Ovary (tissue), 10 donors: ENCODE results near the gene CABP2. TPM values are rescaled to one million over a fixed set of nuclear protein-coding genes. Genes with fewer than 3 reads are reported as not detected.

Source experiments
- DNase-seq, 5 donors: peaks; one replicate each; pipeline ENCODE4 v3.0.0-alpha.2; 2019 to 2020
- H3K27ac ChIP-seq, 2 donors: fragments of 200-600 bp; one replicate each; pipeline versions ENCODE4 v1.5.1 to v1.8.0; 2019 to 2022
- H3K27me3 ChIP-seq: fragments of 200-600 bp; one replicate; pipeline ENCODE4 v1.8.0; 2022
- H3K36me3 ChIP-seq: fragments of 200-600 bp; sonication (generic); one replicate; pipeline ENCODE4 v1.5.1; 2019
- H3K4me1 ChIP-seq: one replicate; pipeline ENCODE4 v1.8.1; 2013; ENCODE audit warnings: mild to moderate bottlenecking, moderate library complexity; ENCODE audit not compliant: insufficient read depth
- H3K4me3 ChIP-seq: fragments of 200-600 bp; sonication (generic); one replicate; pipeline ENCODE4 v1.5.1; 2017
- H3K9me3 ChIP-seq, 2 donors: fragments of 200-600 bp in 1 of 2; sonication (generic) in 1 of 2; one replicate each; pipeline versions ENCODE4 v1.5.1 to v1.8.1; 2013 to 2019; ENCODE audit warnings: mild to moderate bottlenecking in 1 of 2, moderate library complexity in 1 of 2
- EP300 ChIP-seq: sonication (generic); formaldehyde crosslinking; IDR thresholded peaks from one replicate; pipeline ENCODE4 v1.6.1; 2017; ENCODE audit warnings: antibody characterized with exemption
- POLR2A ChIP-seq: fragments of 450-650 bp; IDR thresholded peaks from one replicate; pipeline ENCODE4 v1.6.1; 2017; ENCODE audit warnings: antibody characterized with exemption, mild to moderate bottlenecking, moderate library complexity
- WGBS, 3 donors: extraction: QIAGEN DNeasy Blood & Tissue Kit in 1 of 3; methylation state at CpG; one replicate each; pipeline versions ENCODE4 v1.1.5 to v1.1.7; 2013 to 2017; 5-methylcytosine and 5-hydroxymethylcytosine counted together
- intact Hi-C, 4 donors: fragments of 100-400 bp; cut with DNase I; formaldehyde crosslinking; loops; one replicate each; pipeline versions ENCODE4 v1.11.0 to v1.15.1; 2022 to 2023
- long read RNA-seq, 3 donors: library from polyadenylated mRNA in 2 of 3; unstranded in 2 of 3; transcript quantifications; one replicate each; pipeline ENCODE4 v2.0.0 and lab custom pipeline, GENCODE V29; 2021 to 2026
- polyA plus RNA-seq, 2 donors: library from polyadenylated mRNA; stranded (reverse); fragments of 200-250 nt in 1 of 2; fragments of 350-450 nt in 1 of 2; fragmentation: Illumina TruSeq in 1 of 2; extraction: RNeasy Lipid Tissue Mini Kit (QIAGEN cat#74804) in 1 of 2; gene quantifications; one replicate each; pipeline ENCODE4 v1.2.3, GENCODE V29; 2013 to 2014
- total RNA-seq, 7 donors: library from RNA; depleted of rRNA in 2 of 7; stranded (reverse); fragments of >200 nt in 2 of 7; fragmentation: NEBNext Ultra II Directional in 3 of 7; extraction: Animal tissue kit (Norgen Biotek cat#: 25700) in 3 of 7; gene quantifications; one replicate each; pipeline versions ENCODE4 v1.1.0 to v1.2.4, GENCODE V29; 2016 to 2023
- TF ChIP-seq, protein P1 (sequence below), 3 donors: fragments of 450-650 bp in 2 of 3; fragments of 200-600 bp in 1 of 3; IDR thresholded peaks; one replicate each; pipeline versions ENCODE4 v1.5.1 to v1.8.0; 2016 to 2022; ENCODE audit warnings: antibody characterized with exemption in 3 of 3, mild to moderate bottlenecking in 1 of 3
- donor health status: DM: no; HTN: no; CAD: no; lungs with moderate emphysema.
- donor health status: DM: no; HTN: no; CAD: no.
- donor health status: Bipolar disorder and iron deficiency.
- donor health status: DM: yes; HTN: yes; CAD: no.
- donor health status: DM: no; HTN: no; CAD: no.
- donor health status: DM: yes; HTN: yes; CAD: no.

Gene CABP2
- total RNA-seq (not detected), polyA plus RNA-seq (not detected)
- long read RNA-seq, donor 1 = 0 reads
- long read RNA-seq, donor 2 = 0 reads
- long read RNA-seq, donor 3 = 0 reads

DNA sequence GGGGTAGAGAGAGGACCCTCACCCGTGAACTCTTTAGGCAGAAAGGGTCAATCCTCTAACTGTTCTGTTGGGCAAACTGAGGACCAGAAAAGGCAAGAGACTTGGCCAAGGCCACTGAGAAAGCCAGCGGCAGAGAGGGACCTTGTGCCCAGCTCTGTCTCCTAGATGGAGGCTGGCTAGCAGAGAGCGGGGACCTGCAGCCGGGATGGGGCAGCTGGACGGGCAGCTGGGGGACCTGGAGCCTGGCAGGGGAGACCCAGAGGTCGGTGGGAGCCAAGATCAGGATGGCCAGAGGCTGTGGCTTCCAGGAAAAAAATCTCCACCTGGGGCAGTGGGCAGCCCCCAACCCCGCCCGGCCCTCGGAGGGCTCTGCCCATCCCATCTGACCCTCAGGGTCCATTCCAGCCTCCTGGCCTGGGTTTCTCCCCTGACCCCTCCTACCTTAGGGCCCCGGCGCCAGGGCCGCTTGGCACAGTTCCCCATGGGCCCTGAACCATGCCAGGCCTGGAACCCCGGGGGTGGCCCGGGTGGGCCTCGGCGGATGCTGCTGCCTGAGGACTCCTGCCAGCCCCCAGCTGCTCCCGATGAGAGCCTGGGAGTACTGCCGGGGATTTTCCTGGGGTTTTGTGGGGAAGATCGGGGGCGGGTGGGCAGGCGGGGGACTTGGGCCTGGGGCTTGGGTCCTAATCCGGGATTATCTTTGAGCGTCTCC is at the start of gene CABP2:
TSS of gene CABP2 (minus strand) at position 603 of the 712 bp plus-strand sequence. CDS start at position 483, 120 bp downstream.
- Histone ChIP-seq H3K9me3 (no peaks in the 10 kb centered on the region), H3K27ac (no peak within 1 kb of the TSS), H3K36me3 (no peaks in the 10 kb centered on the region), H3K27me3 (no peaks in the 10 kb centered on the region), H3K4me1 (no peaks in the 10 kb centered on the region), H3K4me3 (no peak within 1 kb of the TSS)
- no peak for TF ChIP-seq EP300
- TF ChIP-seq, protein P1, sequence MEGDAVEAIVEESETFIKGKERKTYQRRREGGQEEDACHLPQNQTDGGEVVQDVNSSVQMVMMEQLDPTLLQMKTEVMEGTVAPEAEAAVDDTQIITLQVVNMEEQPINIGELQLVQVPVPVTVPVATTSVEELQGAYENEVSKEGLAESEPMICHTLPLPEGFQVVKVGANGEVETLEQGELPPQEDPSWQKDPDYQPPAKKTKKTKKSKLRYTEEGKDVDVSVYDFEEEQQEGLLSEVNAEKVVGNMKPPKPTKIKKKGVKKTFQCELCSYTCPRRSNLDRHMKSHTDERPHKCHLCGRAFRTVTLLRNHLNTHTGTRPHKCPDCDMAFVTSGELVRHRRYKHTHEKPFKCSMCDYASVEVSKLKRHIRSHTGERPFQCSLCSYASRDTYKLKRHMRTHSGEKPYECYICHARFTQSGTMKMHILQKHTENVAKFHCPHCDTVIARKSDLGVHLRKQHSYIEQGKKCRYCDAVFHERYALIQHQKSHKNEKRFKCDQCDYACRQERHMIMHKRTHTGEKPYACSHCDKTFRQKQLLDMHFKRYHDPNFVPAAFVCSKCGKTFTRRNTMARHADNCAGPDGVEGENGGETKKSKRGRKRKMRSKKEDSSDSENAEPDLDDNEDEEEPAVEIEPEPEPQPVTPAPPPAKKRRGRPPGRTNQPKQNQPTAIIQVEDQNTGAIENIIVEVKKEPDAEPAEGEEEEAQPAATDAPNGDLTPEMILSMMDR (IDR thresholded peaks at IDR 0.05) = no peak
- no peak for TF ChIP-seq POLR2A
- WGBS, 3 donors = 73 to 81% (median 79%) methylated on average over 20 to 23 of the region's 23 CpGs
- intact Hi-C loops = no loop called here
- DNase-seq = no peak

DNA sequence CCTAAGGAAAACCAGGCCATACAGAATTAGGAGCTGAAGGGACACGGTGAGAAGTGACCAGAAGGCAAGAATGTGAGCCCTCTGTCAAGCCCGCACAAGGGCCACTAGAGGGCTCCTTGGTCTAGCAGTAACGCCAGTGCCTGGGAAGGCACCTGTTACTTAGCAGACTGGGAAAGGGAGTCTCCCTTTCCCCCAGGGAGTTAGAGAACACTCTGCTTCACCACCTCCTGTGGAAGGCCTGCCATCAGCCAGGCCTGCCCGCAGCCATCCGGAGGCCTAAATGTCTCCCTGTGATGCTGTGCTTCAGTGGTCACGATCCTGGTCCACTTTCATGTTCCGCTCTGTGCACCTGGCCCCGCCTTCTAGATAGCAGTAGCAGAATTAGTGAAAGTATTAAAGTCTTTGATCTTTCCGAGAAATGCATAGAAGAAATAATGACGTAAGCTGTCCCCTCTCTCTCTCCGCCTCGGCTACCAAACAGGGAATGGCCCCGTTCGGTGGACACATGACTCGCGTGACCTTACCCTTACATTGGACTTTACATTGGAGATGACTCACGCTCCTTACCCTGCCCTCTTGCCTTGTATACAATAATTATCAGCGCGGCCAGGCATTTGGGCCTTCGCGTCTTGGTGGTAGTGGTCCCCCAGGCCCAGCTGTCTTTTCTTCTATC is 49.6 kb upstream of the CABP2 start:
- H3K27me3 ChIP-seq = no peaks in the 10 kb centered on the region
- no peaks in the 10 kb centered on the region for H3K4me1 ChIP-seq
- no peak overlapping the region for H3K27ac ChIP-seq
- no peak overlapping the region for H3K4me3 ChIP-seq
- peak in 3 of 5 donors; percentile 45 to 52 (median 47) for DNase-seq
- TF ChIP-seq EP300 (no peak), POLR2A (no peak)
- TF ChIP-seq, protein P1 (IDR thresholded peaks at IDR 0.05) = peak; percentile 38 to 43 (median 40)
- intact Hi-C loops = loop anchor here in 2 of 4 donors (5.0 to 10.0 kb wide), 2 partner anchors 82 to 84 kb away; partner anchors contain the start of gene ACY3 (in 1 of the 2)
- no peaks in the 10 kb centered on the region for H3K36me3 ChIP-seq
- H3K9me3 ChIP-seq = no peaks in the 10 kb centered on the region
- WGBS, 3 donors = 62 to 70% (median 62%) methylated on average over 21 of the region's 21 CpGs

- intact Hi-C loops = loop anchor here in 2 of 4 donors (5.0 to 10.0 kb wide), 2 partner anchors 82 to 85 kb away; partner anchors contain the start of gene ACY3 (in 1 of the 2)
- 13 to 19% (median 17%) methylated on average over 5 of the region's 5 CpGs for WGBS, 3 donors
- Histone ChIP-seq H3K4me1 (no peaks in the 10 kb centered on the region), H3K27ac (no peak overlapping the region), H3K27me3 (no peaks in the 10 kb centered on the region), H3K36me3 (no peaks in the 10 kb centered on the region), H3K4me3 (no peak overlapping the region), H3K9me3 (no peaks in the 10 kb centered on the region)
- TF ChIP-seq EP300 (no peak), POLR2A (no peak)
- TF ChIP-seq, protein P1 (IDR thresholded peaks at IDR 0.05) = no peak
- no peak for DNase-seq
Observed at GRCh38 chr11:67572305-67572704, 49.1 kb upstream of the CABP2 start.

- Histone ChIP-seq H3K4me1 (no peaks in the 10 kb centered on the region), H3K36me3 (no peaks in the 10 kb centered on the region), H3K9me3 (no peaks in the 10 kb centered on the region), H3K4me3 (no peak overlapping the region), H3K27me3 (no peaks in the 10 kb centered on the region), H3K27ac (no peak overlapping the region)
- no peak for DNase-seq
- intact Hi-C loops = loop anchor here in 2 of 4 donors (5.0 to 10.0 kb wide), 2 partner anchors 83 to 86 kb away; partner anchors contain the start of gene ACY3 (in 1 of the 2)
- 42 to 44% (median 43%) methylated on average over 6 of the region's 6 CpGs for WGBS, 3 donors
- TF ChIP-seq EP300 (no peak), POLR2A (no peak)
- TF ChIP-seq, protein P1 (IDR thresholded peaks at IDR 0.05) = no peak
Observed at GRCh38 chr11:67571443-67571842, 48.2 kb upstream of the CABP2 start.
